HCT116 (cell line): ENCODE data around the gene MORN5. TPM values are rescaled to one million over a fixed set of nuclear protein-coding genes. Genes with fewer than 3 reads are reported as not detected.

ENCODE experiments used
- ATAC-seq: fragments of 200-7000 bp; cut with Tn5 transposase; 2 replicates; pipeline ENCODE4 v1.9.1; 2020; ENCODE audit warnings: mild to moderate bottlenecking, moderate library complexity
- BruUV-seq: library from RNA; stranded (reverse); fragments of 400-500 nt; replicated peaks from 2 replicates; lab custom pipeline; 2021; lab: Mats Ljungman, UMichigan
- CTCF ChIA-PET: fragments of 300-600 bp; sonication (Branson Sonifier 250); formaldehyde crosslinking; loops from one replicate; lab custom pipeline; 2021; ENCODE audit warnings: antibody characterized with exemption; lab: Charles Lee
- POLR2A ChIA-PET: fragments of 300-600, 350-600 bp; sonication (Branson Sonifier 250); formaldehyde crosslinking; loops from one replicate; lab custom pipeline; 2021; ENCODE audit warnings: antibody characterized with exemption; lab: Charles Lee
- RAD21 ChIA-PET, 2 experiments: fragments of 300-600 bp; sonication (Branson Sonifier 250); formaldehyde crosslinking; loops; one replicate each; lab custom pipeline; 2023; ENCODE audit warnings: low total read pairs in 2 of 2; ENCODE audit not compliant: uncharacterized antibody in 2 of 2, unreplicated experiment in 2 of 2, low non-redundant PET in 1 of 2; lab: Charles Lee
- DNase-seq: peaks from one replicate; pipeline ENCODE4 v3.0.0-alpha.2; 2010; ENCODE audit warnings: low read depth, low spot score
- H2AFZ ChIP-seq: fragments of 200-600 bp; shearing (Covaris generic), sonication (generic); 2 replicates; pipeline ENCODE4 v1.6.1; 2017; ENCODE audit warnings: low read depth, mixed run types, mixed read lengths, antibody characterized with exemption, low read length; ENCODE audit not compliant: poor library complexity, severe bottlenecking
- H3K27ac ChIP-seq: 2 replicates; pipeline ENCODE4 v1.5.1; 2012; ENCODE audit warnings: low read depth, low read length
- H3K27me3 ChIP-seq: fragments of 200-600 bp; sonication (generic); 2 replicates; pipeline ENCODE4 v1.6.1; 2016; ENCODE audit warnings: mixed run types, low read length, mixed read lengths; ENCODE audit not compliant: insufficient read depth
- H3K36me3 ChIP-seq, 2 experiments: fragments of 200-500 bp in 1 of 2; fragments of 200-600 bp in 1 of 2; sonication (Bioruptor generic) in 1 of 2; sonication (generic) in 1 of 2; 2 replicates each; pipeline versions ENCODE4 v1.5.1 to v1.6.1; 2014 to 2016; ENCODE audit warnings: low read length in 2 of 2, inconsistent platforms in 1 of 2, mixed read lengths in 1 of 2, mixed run types in 1 of 2; ENCODE audit not compliant: insufficient read depth in 2 of 2, control insufficient read depth in 1 of 2
- H3K4me1 ChIP-seq, 2 experiments: fragments of 200-600 bp in 1 of 2; sonication (generic) in 1 of 2; 2 replicates each; pipeline versions ENCODE4 v1.5.1 to v1.6.1; 2012 to 2017; ENCODE audit warnings: low read length in 2 of 2, inconsistent platforms in 1 of 2, mild to moderate bottlenecking in 1 of 2, mixed read lengths in 1 of 2, mixed run types in 1 of 2, moderate library complexity in 1 of 2; ENCODE audit not compliant: insufficient read depth in 2 of 2, control insufficient read depth in 1 of 2
- H3K4me2 ChIP-seq: fragments of 200-600 bp; sonication (generic); 2 replicates; pipeline ENCODE4 v1.6.1; 2017; ENCODE audit warnings: mixed run types, low read length, mixed read lengths
- H3K4me3 ChIP-seq, 2 experiments: fragments of 200-600 bp in 1 of 2; sonication (generic) in 1 of 2; replicated peaks in 1 of 2; 2 replicates each; pipeline ENCODE4 v1.5.1; 2011 to 2016; ENCODE audit warnings: low read length in 2 of 2, control low read depth in 1 of 2, low read depth in 1 of 2, mild to moderate bottlenecking in 1 of 2, mixed read lengths in 1 of 2, mixed run types in 1 of 2
- H3K79me2 ChIP-seq: fragments of 200-600 bp; sonication (generic); 2 replicates; pipeline ENCODE4 v1.6.1; 2017; ENCODE audit warnings: mild to moderate bottlenecking, mixed run types, low read length, moderate library complexity, mixed read lengths; ENCODE audit not compliant: insufficient read depth
- H3K9ac ChIP-seq: fragments of 200-600 bp; sonication (generic); 2 replicates; pipeline ENCODE4 v1.6.1; 2016; ENCODE audit warnings: low read length, mixed read lengths
- H3K9me2 ChIP-seq: fragments of 200-600 bp; sonication (generic), shearing (Covaris generic); 2 replicates; pipeline ENCODE4 v1.6.1; 2017; ENCODE audit warnings: mixed run types, mild to moderate bottlenecking, moderate library complexity; ENCODE audit not compliant: insufficient read depth
- H3K9me3 ChIP-seq, 2 experiments: fragments of 200-500 bp in 1 of 2; fragments of 200-600 bp in 1 of 2; sonication (Bioruptor generic) in 1 of 2; sonication (generic) in 1 of 2; 2 replicates each; pipeline ENCODE4 v1.6.1; 2014 to 2017; ENCODE audit warnings: low read length in 2 of 2, mixed read lengths in 2 of 2, inconsistent platforms in 1 of 2, low read depth in 1 of 2, mild to moderate bottlenecking in 1 of 2, mixed run types in 1 of 2, moderate library complexity in 1 of 2; ENCODE audit not compliant: control insufficient read depth in 1 of 2, insufficient read depth in 1 of 2
- H4K20me1 ChIP-seq: fragments of 200-600 bp; sonication (generic), shearing (Covaris generic); 2 replicates; pipeline ENCODE4 v1.6.1; 2017; ENCODE audit warnings: mixed run types, mild to moderate bottlenecking, moderate library complexity; ENCODE audit not compliant: insufficient read depth
- CEBPB ChIP-seq: IDR thresholded peaks from 2 replicates; pipeline ENCODE4 v1.6.1; 2012; ENCODE audit warnings: low read depth
- EGR1 ChIP-seq: IDR thresholded peaks from 2 replicates; pipeline ENCODE4 v1.6.1; 2012; ENCODE audit warnings: low read depth
- EZH2 ChIP-seq: fragments of 200-600 bp; sonication (generic); IDR thresholded peaks from 2 replicates; pipeline ENCODE4 v1.6.1; 2017; ENCODE audit warnings: antibody characterized with exemption, mixed run types
- JUND ChIP-seq: IDR thresholded peaks from 2 replicates; pipeline ENCODE4 v1.6.1; 2012
- POLR2A ChIP-seq: IDR thresholded peaks from 2 replicates; pipeline ENCODE4 v1.7.0; 2011; ENCODE audit warnings: borderline replicate concordance; ENCODE audit not compliant: insufficient read depth, insufficient read length; ENCODE audit errors: extremely low read depth
- SIN3A ChIP-seq: IDR thresholded peaks from 2 replicates; pipeline ENCODE4 v1.6.1; 2012; ENCODE audit warnings: low read depth
- SP1 ChIP-seq: IDR thresholded peaks from 2 replicates; pipeline ENCODE4 v1.6.1; 2012; ENCODE audit warnings: low read depth
- intact Hi-C: fragments of 100-400 bp; cut with micrococcal nuclease; formaldehyde crosslinking; loops from 2 replicates; pipeline ENCODE4 v1.10.0; 2022
- total RNA-seq: library from RNA; stranded (reverse); gene quantifications from one replicate; pipeline ENCODE4 v1.2.1, GENCODE V29; 2021; ENCODE audit not compliant: unreplicated experiment
- TF ChIP-seq, protein P1 (sequence below): IDR thresholded peaks from 2 replicates; pipeline ENCODE4 v1.6.1; 2012

The MORN5 gene
- total RNA-seq, 1 experiment from 2014 or later = not detected

DNA sequence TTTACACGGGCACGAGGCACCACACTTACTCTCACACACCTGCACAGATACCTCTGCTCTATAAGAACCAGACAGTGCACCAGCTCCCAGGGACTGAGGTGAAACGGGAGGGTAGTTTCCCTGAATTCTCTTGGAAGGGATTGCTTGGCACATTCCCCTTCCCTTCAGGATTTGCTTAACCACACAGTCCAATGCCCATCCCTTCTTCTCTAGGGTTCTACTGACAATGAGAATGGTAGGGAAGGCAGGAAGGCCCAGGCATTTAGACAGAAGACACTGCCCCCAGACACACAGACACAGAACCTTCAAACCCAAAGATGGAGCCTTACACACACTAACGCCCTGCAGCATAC, 69.8 kb downstream of the MORN5 start:
- H4K20me1 ChIP-seq = no peaks in the 10 kb centered on the region

DNA sequence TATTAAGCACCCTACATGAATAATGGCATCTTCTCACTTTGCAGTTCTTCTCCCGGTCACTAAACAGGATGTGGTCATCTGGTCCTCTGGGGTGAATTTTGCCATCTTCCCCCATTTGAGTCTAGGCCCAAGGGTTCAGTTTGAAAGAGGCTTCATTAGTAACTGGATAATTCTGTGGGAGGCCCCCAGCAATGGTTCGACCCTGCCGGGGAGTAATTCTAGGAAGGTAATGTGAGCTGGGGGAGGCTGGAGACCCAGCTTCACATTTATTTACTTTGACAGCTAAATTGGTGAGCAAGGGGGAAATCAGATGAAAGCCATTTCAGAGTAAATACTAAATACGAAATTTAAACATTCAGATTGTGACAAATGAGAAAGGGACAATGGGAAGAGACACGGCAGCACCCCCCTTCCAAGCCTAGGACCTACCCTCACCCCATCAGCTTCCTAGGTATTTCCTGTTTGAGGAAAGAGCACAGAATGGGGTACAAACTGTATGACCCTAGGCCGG, 73.1 kb downstream of the MORN5 start:
- H2AFZ ChIP-seq = no peak overlapping the region
- ChIA-PET RAD21 (no interaction called here), CTCF (interaction anchor here (0.7 kb wide), 1 partner anchor 133 kb away, joined by 4 read pairs; no protein-coding TSS in a partner anchor), POLR2A (no interaction called here)
- H4K20me1 ChIP-seq = no peaks in the 10 kb centered on the region
- intact Hi-C loops = no loop called here
- H3K27ac ChIP-seq = no peak overlapping the region
- H3K79me2 ChIP-seq = no peaks in the 10 kb centered on the region
- DNase-seq (no peak), ATAC-seq (no peak)
- no peak overlapping the region for H3K4me3 ChIP-seq
- H3K9ac ChIP-seq = no peak overlapping the region
- peaks cover 13% of the 10 kb centered on the region; the same call in 1 of the 2 replicates for H3K27me3 ChIP-seq
- TF ChIP-seq, protein P1, sequence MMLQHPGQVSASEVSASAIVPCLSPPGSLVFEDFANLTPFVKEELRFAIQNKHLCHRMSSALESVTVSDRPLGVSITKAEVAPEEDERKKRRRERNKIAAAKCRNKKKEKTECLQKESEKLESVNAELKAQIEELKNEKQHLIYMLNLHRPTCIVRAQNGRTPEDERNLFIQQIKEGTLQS = no peak
- TF ChIP-seq CEBPB = no peak
- no peak for TF ChIP-seq SIN3A
- no peak for TF ChIP-seq EZH2
- no peak for TF ChIP-seq JUND
- no peak for TF ChIP-seq SP1
- no peak for TF ChIP-seq EGR1
- H3K36me3 ChIP-seq = no peaks in the 10 kb centered on the region
- peaks cover 0 to 6% of the 10 kb centered on the region in 2 experiments; a peak in 1 of 4 replicates for H3K4me1 ChIP-seq
- BruUV-seq = no TSS peak
- H3K4me2 ChIP-seq = no peak overlapping the region
- H3K9me3 ChIP-seq = no peaks in the 10 kb centered on the region
- H3K9me2 ChIP-seq = no peaks in the 10 kb centered on the region

More for the DNA sequence above, 69.8 kb downstream of the MORN5 start:
- ATAC-seq = no peak
- ChIA-PET RAD21 (no interaction called here), POLR2A (no interaction called here), CTCF (no interaction called here)
- DNase-seq = no peak
- BruUV-seq = no TSS peak
- H3K9me2 ChIP-seq = no peaks in the 10 kb centered on the region
- H3K9ac ChIP-seq = no peak overlapping the region
- peaks cover 13% of the 10 kb centered on the region; the same call in 1 of the 2 replicates for H3K27me3 ChIP-seq
- H2AFZ ChIP-seq = peak overlapping the region; percentile 84
- no peaks in the 10 kb centered on the region for H3K36me3 ChIP-seq
- H3K9me3 ChIP-seq = no peaks in the 10 kb centered on the region
- no peaks in the 10 kb centered on the region for H3K79me2 ChIP-seq
- H3K4me3 ChIP-seq = no peak overlapping the region
- intact Hi-C loops = no loop called here
- no peak overlapping the region for H3K27ac ChIP-seq
- no peak for TF ChIP-seq POLR2A
- H3K4me1 ChIP-seq = peaks cover 0 to 6% of the 10 kb centered on the region in 2 experiments; a peak in 1 of 4 replicates
- peak overlapping the region; percentile 75 for H3K4me2 ChIP-seq
